SU-DHL-6 (cell line): Measurements from ENCODE around the gene PYY.
"Not testable (repeated sequence)": the region's sequence is repeated elsewhere in the genome, so short reads cannot be mapped to it uniquely, and the experiment has no call there.

Source experiments
- H2AFZ ChIP-seq: fragments of 200-600 bp; sonication (generic); 2 replicates; pipeline ENCODE4 v1.6.1; 2014; ENCODE audit warnings: low read depth, mild to moderate bottlenecking, moderate library complexity, mixed read lengths, antibody characterized with exemption, low read length; ENCODE audit not compliant: severe bottlenecking
- H3F3A ChIP-seq: fragments of 200-600 bp; shearing (Covaris generic); 2 replicates; pipeline ENCODE4 v1.6.0; 2016; ENCODE audit warnings: antibody characterized with exemption, mild to moderate bottlenecking; ENCODE audit not compliant: insufficient read depth
- H3K27ac ChIP-seq: fragments of 200-600 bp; sonication (generic); 2 replicates; pipeline ENCODE4 v1.5.1; 2016; ENCODE audit warnings: low read depth, mild to moderate bottlenecking, low read length, moderate library complexity, mixed read lengths
- H3K27me3 ChIP-seq: fragments of 200-600 bp; sonication (generic), shearing (Covaris generic); 2 replicates; pipeline ENCODE4 v1.6.0; 2014; ENCODE audit warnings: mild to moderate bottlenecking, low read length
- H3K36me3 ChIP-seq: fragments of 200-600 bp; sonication (generic); 2 replicates; pipeline ENCODE4 v1.6.1; 2014; ENCODE audit warnings: mild to moderate bottlenecking, low read length, mixed read lengths
- H3K4me2 ChIP-seq: fragments of 300-600, 200-600 bp; shearing (Covaris generic), sonication (generic); 2 replicates; pipeline ENCODE4 v1.6.0; 2014; ENCODE audit warnings: low read length, low read depth, mild to moderate bottlenecking; ENCODE audit not compliant: poor library complexity, severe bottlenecking
- H3K4me3 ChIP-seq: fragments of 200-600 bp; sonication (generic); 2 replicates; pipeline ENCODE4 v1.5.1; 2014; ENCODE audit warnings: antibody characterized with exemption, low read length, mild to moderate bottlenecking, mixed read lengths; ENCODE audit not compliant: insufficient read depth, poor library complexity, severe bottlenecking
- H3K79me2 ChIP-seq: fragments of 200-600 bp; sonication (generic); 2 replicates; pipeline ENCODE4 v1.6.1; 2014; ENCODE audit warnings: mild to moderate bottlenecking, low read length, moderate library complexity; ENCODE audit not compliant: insufficient read depth
- H3K9ac ChIP-seq: fragments of 200-600 bp; sonication (generic); 2 replicates; pipeline ENCODE4 v1.7.0; 2014; ENCODE audit warnings: mild to moderate bottlenecking, low read length
- H3K9me2 ChIP-seq: fragments of 200-600 bp; sonication (generic); replicated peaks from 2 replicates; pipeline ENCODE4 v1.6.1; 2014; ENCODE audit warnings: low read length; ENCODE audit not compliant: insufficient read depth
- H3K9me3 ChIP-seq: fragments of 200-600 bp; sonication (generic); 2 replicates; pipeline ENCODE4 v1.6.1; 2014; ENCODE audit warnings: low read length, mixed read lengths; ENCODE audit not compliant: insufficient read depth
- H4K20me1 ChIP-seq: fragments of 200-600 bp; sonication (generic); 2 replicates; pipeline ENCODE4 v1.6.1; 2014; ENCODE audit warnings: low read depth, mild to moderate bottlenecking, antibody characterized with exemption, low read length, moderate library complexity, mixed read lengths
- CTCF ChIP-seq: fragments of 200-600 bp; sonication (generic); IDR thresholded peaks from one replicate; pipeline ENCODE4 v1.5.1; 2017; ENCODE audit warnings: antibody characterized with exemption, mild to moderate bottlenecking, low read length, moderate library complexity; ENCODE audit not compliant: insufficient read depth, poor library complexity, severe bottlenecking
- EZH2phosphoT487 ChIP-seq: fragments of 200-600 bp; sonication (generic), shearing (Covaris generic); conservative IDR thresholded peaks from 2 replicates; pipeline ENCODE4 v1.6.1; 2018; ENCODE audit warnings: mild to moderate bottlenecking, antibody characterized with exemption, low read length, moderate library complexity, mixed read lengths

PYY gene

DNA sequence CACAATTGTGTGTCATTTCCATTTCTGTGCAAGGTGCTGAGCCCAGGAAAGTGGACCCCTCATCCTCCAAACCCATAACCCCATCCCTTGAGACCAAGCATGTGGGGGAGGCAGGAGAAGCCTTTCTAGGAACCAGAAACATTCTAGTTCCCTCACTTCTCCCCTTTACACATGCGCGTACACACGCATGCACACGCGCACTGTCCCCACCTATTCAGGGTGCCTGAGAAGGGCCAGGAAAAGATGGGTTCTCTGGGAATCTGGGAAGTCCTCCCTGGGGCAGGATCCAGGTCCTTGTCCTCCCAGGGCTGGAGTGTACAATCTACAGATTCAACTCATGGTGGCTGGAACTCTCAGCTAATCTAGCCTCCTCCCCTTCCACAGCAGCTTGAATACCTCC is 13.9 kb downstream of the PYY start:
- H3K9ac ChIP-seq = no peak overlapping the region
- no peaks in the 10 kb centered on the region for H3K27me3 ChIP-seq
- H3K79me2 ChIP-seq = no peaks in the 10 kb centered on the region
- TF ChIP-seq CTCF (no peak), EZH2phosphoT487 (no peak)
- no peaks in the 10 kb centered on the region for H3K9me3 ChIP-seq
- H3K4me2 ChIP-seq = no peak overlapping the region
- no peaks in the 10 kb centered on the region for H3F3A ChIP-seq
- no peak overlapping the region for H3K4me3 ChIP-seq
- no peak overlapping the region for H2AFZ ChIP-seq
- no peak overlapping the region for H3K27ac ChIP-seq
- H4K20me1 ChIP-seq = no peaks in the 10 kb centered on the region
- H3K9me2 ChIP-seq = no peaks in the 10 kb centered on the region
- no peaks in the 10 kb centered on the region for H3K36me3 ChIP-seq

DNA sequence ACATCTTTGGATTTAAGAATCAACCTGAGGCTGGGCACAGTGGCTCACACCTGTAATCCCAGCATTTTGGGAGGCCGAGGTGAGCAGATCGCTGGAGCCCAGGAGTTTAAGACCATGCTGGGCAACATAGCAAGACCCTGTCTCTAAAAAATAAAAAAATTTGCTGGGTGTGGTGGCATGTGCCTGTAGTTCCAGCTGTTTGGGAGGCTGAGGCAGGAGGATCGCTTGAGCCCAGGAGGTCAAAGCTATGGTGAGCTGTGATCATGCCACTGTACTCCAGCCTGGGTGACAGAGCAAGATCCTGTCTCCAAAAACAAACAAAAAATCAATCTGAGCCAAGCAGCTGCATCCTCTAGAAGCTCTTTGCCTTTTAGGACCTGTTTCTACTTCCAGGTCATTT is 14.3 kb downstream of the PYY start:
- not testable (repeated sequence) for H3K4me3 ChIP-seq, H2AFZ ChIP-seq, H3K9me3 ChIP-seq, H3K36me3 ChIP-seq, H3K9me2 ChIP-seq, H3K9ac ChIP-seq, H3K79me2 ChIP-seq, H3K4me2 ChIP-seq, H4K20me1 ChIP-seq, H3K27ac ChIP-seq, H3K27me3 ChIP-seq, H3F3A ChIP-seq

DNA sequence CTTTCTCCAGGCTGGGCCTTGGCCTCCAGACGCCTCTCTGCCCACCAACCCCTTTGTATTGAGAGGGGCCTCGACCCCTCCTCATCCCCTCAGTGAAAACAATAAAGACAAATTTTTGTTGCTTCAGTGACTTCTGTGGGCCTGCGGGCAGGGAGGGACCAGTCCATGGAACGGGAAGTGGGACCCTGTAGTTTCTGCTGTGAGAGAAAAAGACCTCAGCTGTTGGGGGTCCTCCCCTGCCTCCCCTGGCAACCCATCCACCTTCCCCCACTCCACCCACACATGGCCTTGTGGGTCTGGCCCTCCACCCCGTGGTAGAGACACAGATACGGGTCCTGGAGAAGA is 14.9 kb downstream of the PYY start:
- Histone ChIP-seq H2AFZ (no peak overlapping the region), H3K36me3 (no peaks in the 10 kb centered on the region), H3F3A (no peaks in the 10 kb centered on the region), H3K9me2 (no peaks in the 10 kb centered on the region), H3K9me3 (no peaks in the 10 kb centered on the region), H3K79me2 (no peaks in the 10 kb centered on the region), H4K20me1 (no peaks in the 10 kb centered on the region), H3K9ac (no peak overlapping the region), H3K27me3 (no peaks in the 10 kb centered on the region), H3K4me3 (no peak overlapping the region), H3K27ac (no peak overlapping the region), H3K4me2 (no peak overlapping the region)
- TF ChIP-seq EZH2phosphoT487 = no peak
- TF ChIP-seq CTCF = no peak

- H3K9ac ChIP-seq = no peak overlapping the region
- H3K27me3 ChIP-seq = no peaks in the 10 kb centered on the region
- H3K9me2 ChIP-seq = no peaks in the 10 kb centered on the region
- no peaks in the 10 kb centered on the region for H3F3A ChIP-seq
- no peaks in the 10 kb centered on the region for H3K36me3 ChIP-seq
- H2AFZ ChIP-seq = no peak overlapping the region
- no peaks in the 10 kb centered on the region for H4K20me1 ChIP-seq
- no peak overlapping the region for H3K4me2 ChIP-seq
- no peaks in the 10 kb centered on the region for H3K79me2 ChIP-seq
- TF ChIP-seq CTCF (no peak), EZH2phosphoT487 (no peak)
- no peak overlapping the region for H3K27ac ChIP-seq
- H3K4me3 ChIP-seq = no peak overlapping the region
- no peaks in the 10 kb centered on the region for H3K9me3 ChIP-seq
These were observed 17.3 kb downstream of the PYY start for GRCh38 chr17:43936434-43936833.
